Smooth muscle cell (in vitro differentiated cells): ENCODE data around the gene HLA-DRB5. TPM values are rescaled to one million over a fixed set of nuclear protein-coding genes. Genes with fewer than 3 reads are reported as not detected.
"Not testable (repeated sequence)": the region's sequence is repeated elsewhere in the genome, so short reads cannot be mapped to it uniquely, and the experiment has no call there.

Experiments used
- DNase-seq: peaks from one replicate; lab custom pipeline; 2025; ENCODE audit not compliant: unreplicated experiment; lab: John Stamatoyannopoulos, UW
- H2AFZ ChIP-seq: fragments of 200-600 bp; sonication (generic); 2 replicates; pipeline ENCODE4 v1.6.0; 2016; ENCODE audit warnings: antibody characterized with exemption, low read depth, mild to moderate bottlenecking
- H3F3A ChIP-seq: fragments of 200-600 bp; sonication (generic); 2 replicates; pipeline ENCODE4 v1.6.0; 2017; ENCODE audit warnings: antibody characterized with exemption, low read depth
- H3K27ac ChIP-seq: fragments of 200-600 bp; sonication (generic); 2 replicates; pipeline ENCODE4 v1.5.1; 2016; ENCODE audit warnings: low read depth, mild to moderate bottlenecking
- H3K27me3 ChIP-seq: fragments of 200-600 bp; sonication (generic); 2 replicates; pipeline ENCODE4 v1.6.1; 2016; ENCODE audit warnings: low read depth, mild to moderate bottlenecking
- H3K36me3 ChIP-seq: fragments of 200-600 bp; sonication (generic); 2 replicates; pipeline ENCODE4 v1.5.1; 2016; ENCODE audit warnings: low read depth
- H3K4me1 ChIP-seq: fragments of 200-600 bp; sonication (generic); 2 replicates; pipeline ENCODE4 v1.5.1; 2016; ENCODE audit warnings: low read depth
- H3K4me2 ChIP-seq: fragments of 200-600 bp; sonication (generic); 2 replicates; pipeline ENCODE4 v1.6.0; 2016; ENCODE audit warnings: mild to moderate bottlenecking
- H3K4me3 ChIP-seq: fragments of 200-600 bp; sonication (generic); 2 replicates; pipeline ENCODE4 v1.5.1; 2016; ENCODE audit warnings: mild to moderate bottlenecking
- H3K79me2 ChIP-seq: fragments of 200-600 bp; sonication (generic); 2 replicates; pipeline ENCODE4 v1.6.0; 2016; ENCODE audit warnings: low read depth, mild to moderate bottlenecking
- H3K9ac ChIP-seq: fragments of 200-600 bp; sonication (generic); 2 replicates; pipeline ENCODE4 v1.6.0; 2016; ENCODE audit warnings: low read depth
- H3K9me3 ChIP-seq: fragments of 200-600 bp; sonication (generic); replicated peaks from 2 replicates; pipeline ENCODE4 v1.5.1; 2016; ENCODE audit warnings: low read depth
- H4K20me1 ChIP-seq: fragments of 200-600 bp; sonication (generic); 2 replicates; pipeline ENCODE4 v1.6.0; 2016; ENCODE audit warnings: low read depth
- WGBS: methylation state at CpG from one replicate; pipeline ENCODE4 v1.1.7; 2016; ENCODE audit warnings: low lambda C conversion rate; 5-methylcytosine and 5-hydroxymethylcytosine counted together
- polyA plus RNA-seq: library from polyadenylated mRNA; unstranded; fragments of >200 nt; fragmentation: Nextera tagmentation; extraction: Ambion mirVana; gene quantifications from 2 replicates; pipeline ENCODE4 v1.2.1, GENCODE V29; 2016
- total RNA-seq: library from RNA; depleted of rRNA; stranded (reverse); fragments of >200 nt; gene quantifications from 2 replicates; pipeline ENCODE4 v1.2.3, GENCODE V29; 2014
- TF ChIP-seq, protein P1 (sequence below): fragments of 200-600 bp; sonication (generic); IDR thresholded peaks from 2 replicates; pipeline ENCODE4 v1.5.1; 2017; ENCODE audit warnings: borderline replicate concordance, mild to moderate bottlenecking, antibody characterized with exemption; ENCODE audit not compliant: insufficient read depth, poor library complexity, severe bottlenecking

HLA-DRB5 gene
- total and polyA plus RNA-seq, 2 experiments from 2014 or later, result 7.9 to 10.4 TPM

DNA sequence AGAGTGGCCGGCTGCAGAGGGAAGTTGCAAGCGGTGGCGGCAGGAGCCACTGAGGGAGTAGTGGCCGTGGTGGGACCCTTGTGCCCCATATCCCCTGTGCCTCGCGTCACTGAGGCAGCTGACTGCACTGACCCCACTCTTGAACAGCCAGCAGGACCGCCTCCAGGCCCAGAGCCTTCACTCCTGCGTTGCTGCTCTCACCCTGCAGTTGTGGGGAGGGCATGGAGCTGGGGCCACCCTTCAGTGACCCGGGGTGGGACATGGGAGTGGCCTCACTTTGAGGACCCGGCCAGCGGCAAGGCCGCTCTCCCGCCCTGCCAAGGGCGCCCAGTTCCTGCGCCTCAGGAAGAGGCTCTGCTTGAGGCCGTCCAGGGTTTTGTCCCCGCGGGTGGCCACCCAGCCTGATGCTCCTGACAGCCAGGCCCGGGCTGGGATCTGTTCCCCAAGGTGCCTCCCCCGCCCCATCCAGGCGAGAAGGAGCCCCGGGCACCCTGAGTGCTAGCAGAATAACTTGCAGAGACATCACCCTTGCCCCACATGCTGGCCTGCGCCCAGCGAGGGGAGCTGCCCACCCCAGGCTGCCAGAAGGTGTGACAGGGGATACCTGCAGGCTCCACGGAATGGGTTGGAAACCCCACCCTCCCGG lies 46.0 kb downstream of the HLA-DRB5 start:
- Histone ChIP-seq H3K4me3 (no peak overlapping the region), H3K9me3 (no peaks in the 10 kb centered on the region), H3K9ac (no peak overlapping the region), H3F3A (no peaks in the 10 kb centered on the region), H3K4me2 (no peak overlapping the region), H3K27me3 (no peaks in the 10 kb centered on the region), H4K20me1 (no peaks in the 10 kb centered on the region), H3K4me1 (no peaks in the 10 kb centered on the region), H2AFZ (no peak overlapping the region), H3K36me3 (no peaks in the 10 kb centered on the region), H3K79me2 (no peaks in the 10 kb centered on the region), H3K27ac (no peak overlapping the region)
- TF ChIP-seq, protein P1, sequence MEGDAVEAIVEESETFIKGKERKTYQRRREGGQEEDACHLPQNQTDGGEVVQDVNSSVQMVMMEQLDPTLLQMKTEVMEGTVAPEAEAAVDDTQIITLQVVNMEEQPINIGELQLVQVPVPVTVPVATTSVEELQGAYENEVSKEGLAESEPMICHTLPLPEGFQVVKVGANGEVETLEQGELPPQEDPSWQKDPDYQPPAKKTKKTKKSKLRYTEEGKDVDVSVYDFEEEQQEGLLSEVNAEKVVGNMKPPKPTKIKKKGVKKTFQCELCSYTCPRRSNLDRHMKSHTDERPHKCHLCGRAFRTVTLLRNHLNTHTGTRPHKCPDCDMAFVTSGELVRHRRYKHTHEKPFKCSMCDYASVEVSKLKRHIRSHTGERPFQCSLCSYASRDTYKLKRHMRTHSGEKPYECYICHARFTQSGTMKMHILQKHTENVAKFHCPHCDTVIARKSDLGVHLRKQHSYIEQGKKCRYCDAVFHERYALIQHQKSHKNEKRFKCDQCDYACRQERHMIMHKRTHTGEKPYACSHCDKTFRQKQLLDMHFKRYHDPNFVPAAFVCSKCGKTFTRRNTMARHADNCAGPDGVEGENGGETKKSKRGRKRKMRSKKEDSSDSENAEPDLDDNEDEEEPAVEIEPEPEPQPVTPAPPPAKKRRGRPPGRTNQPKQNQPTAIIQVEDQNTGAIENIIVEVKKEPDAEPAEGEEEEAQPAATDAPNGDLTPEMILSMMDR, result no peak
- WGBS, result 90% methylated on average over 25 of the region's 26 CpGs
- DNase-seq, result no peak

DNA sequence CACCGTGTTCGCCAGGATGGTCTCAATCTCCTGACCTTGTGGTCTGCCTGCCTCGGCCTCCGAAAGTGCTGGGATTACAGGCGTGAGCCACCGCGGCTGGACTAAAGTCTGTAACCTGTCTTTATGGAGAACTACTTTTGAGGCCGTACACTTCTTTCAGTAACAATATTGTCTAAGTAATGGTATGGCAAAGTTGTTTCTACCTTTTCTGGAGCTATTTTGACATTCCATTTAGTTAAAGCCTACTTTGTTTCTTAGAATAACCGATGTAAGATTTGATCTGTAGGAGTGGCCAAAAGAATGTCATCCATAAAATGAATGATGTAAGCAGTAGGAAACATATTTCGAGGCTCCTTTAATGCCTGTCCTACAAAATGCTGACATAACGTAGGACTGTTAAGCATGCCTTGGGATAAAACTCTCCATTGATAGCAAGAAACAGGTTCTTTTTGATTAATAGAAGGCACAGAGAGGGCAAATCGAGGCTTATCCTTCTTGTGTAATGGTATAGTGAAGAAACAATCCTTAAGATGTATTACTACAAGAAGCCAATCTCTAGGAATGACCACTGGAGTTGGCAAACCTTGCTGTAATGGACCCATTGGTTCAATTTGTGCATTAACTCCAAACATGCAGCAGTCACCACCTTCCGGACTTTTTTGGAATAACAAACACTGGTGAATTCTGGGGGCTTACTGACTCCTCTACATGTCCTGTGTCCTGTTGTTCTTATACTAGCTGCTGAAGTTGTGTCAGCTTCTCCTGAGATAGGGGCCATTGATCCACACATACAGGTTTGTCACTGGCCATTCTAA lies 54.5 kb downstream of the HLA-DRB5 start:
- Histone ChIP-seq H3K79me2 (no peaks in the 10 kb centered on the region), H3K36me3 (no peaks in the 10 kb centered on the region), H3F3A (no peaks in the 10 kb centered on the region), H3K9me3 (no peaks in the 10 kb centered on the region), H3K27ac (no peak overlapping the region), H3K9ac (no peak overlapping the region), H3K4me3 (no peak overlapping the region), H3K4me1 (no peaks in the 10 kb centered on the region), H2AFZ (no peak overlapping the region), H3K4me2 (no peak overlapping the region), H3K27me3 (no peaks in the 10 kb centered on the region), H4K20me1 (no peaks in the 10 kb centered on the region)
- TF ChIP-seq, protein P1, result no peak
- 94% methylated on average over 13 of the region's 13 CpGs for WGBS
- no peak for DNase-seq

DNA sequence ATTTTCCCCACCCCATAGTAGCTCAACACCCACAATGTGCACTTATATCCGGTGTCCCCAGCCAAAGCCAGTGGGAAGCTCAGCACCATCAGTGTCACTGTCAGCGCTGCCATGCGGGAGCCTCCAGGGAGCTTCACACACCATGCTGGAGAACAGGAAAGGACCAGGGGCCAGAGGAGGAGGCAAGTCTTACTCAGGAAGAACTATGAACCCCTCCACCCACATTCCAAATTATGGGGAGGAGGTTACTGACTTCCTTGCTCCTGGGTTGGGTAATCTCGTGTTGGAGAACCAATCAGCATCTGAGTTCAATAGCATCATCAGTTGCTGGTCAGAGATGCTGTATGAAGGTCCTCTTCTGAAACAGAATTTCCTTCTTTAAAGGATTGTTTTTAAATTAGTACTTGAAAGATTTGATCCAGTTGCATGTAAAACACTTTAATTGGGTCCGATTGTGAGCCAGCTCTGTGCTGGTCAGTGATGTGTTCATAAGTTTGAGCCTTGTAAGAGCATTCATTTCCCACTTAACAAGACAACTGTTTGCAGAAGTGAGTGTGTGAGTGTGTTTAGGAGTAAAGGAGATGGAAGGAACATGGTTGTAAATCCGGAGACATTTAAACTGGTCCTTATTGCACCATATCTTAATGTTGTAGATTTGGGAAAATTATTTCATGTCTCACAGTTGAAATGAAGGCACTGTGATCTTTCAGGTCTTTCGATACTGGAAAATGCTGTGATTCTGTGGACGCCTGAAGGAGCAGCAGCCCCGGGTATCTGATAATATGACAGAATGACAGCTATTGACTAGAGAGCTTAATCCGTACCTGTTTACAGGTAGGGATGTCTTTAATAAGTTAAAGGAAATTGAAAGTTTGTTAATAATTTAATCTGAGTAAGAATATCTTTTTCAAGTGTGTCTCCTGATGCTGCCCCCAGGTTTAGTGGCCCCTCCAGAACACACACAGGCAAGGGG lies 56.4 kb downstream of the HLA-DRB5 start:
- not testable (repeated sequence) for H3K27ac ChIP-seq, H3F3A ChIP-seq, H4K20me1 ChIP-seq, DNase-seq, H3K4me1 ChIP-seq, H3K27me3 ChIP-seq, H3K9ac ChIP-seq, H2AFZ ChIP-seq, H3K4me3 ChIP-seq, H3K36me3 ChIP-seq, H3K4me2 ChIP-seq, H3K79me2 ChIP-seq, H3K9me3 ChIP-seq
- WGBS, result 78% methylated on average over 10 of the region's 10 CpGs
